Measurements from ENCODE around the gene TRAPPC10.

TRAPPC10 gene

GRCh38 chr21:43985690-43986251 lies 26.3 kb upstream of the TRAPPC10 start:
- H3K27ac ChIP-seq (ENCODE audit: low read depth, low read length) = no peak overlapping the region
- no peaks in the 10 kb centered on the region for H3K27me3 ChIP-seq (ENCODE audit: control insufficient read depth, insufficient read depth, low read length)
- H3K9ac ChIP-seq (ENCODE audit: low read length) = no peak overlapping the region
- H3K36me3 ChIP-seq (ENCODE audit: control insufficient read depth, insufficient read depth, low read length) = peaks cover 12% of the 10 kb centered on the region
- H3K4me3 ChIP-seq (ENCODE audit: low read length) = no peak overlapping the region
- no peaks in the 10 kb centered on the region for H3K4me1 ChIP-seq (ENCODE audit: control insufficient read depth, insufficient read depth, low read length)

GRCh38 chr21:43986544-43987451 lies 25.3 kb upstream of the TRAPPC10 start:
- no peak overlapping the region for H3K27ac ChIP-seq (ENCODE audit: low read depth, low read length)

GRCh38 chr21:43987509-43987908 lies 24.6 kb upstream of the TRAPPC10 start:
- no peaks in the 10 kb centered on the region for H3K4me1 ChIP-seq (ENCODE audit: control insufficient read depth, insufficient read depth, low read length)
- H3K27me3 ChIP-seq (ENCODE audit: control insufficient read depth, insufficient read depth, low read length) = no peaks in the 10 kb centered on the region
- no peak overlapping the region for H3K9ac ChIP-seq (ENCODE audit: low read length)
- no peak overlapping the region for H3K27ac ChIP-seq (ENCODE audit: low read depth, low read length)
- no peak overlapping the region for H3K4me3 ChIP-seq (ENCODE audit: low read length)
- no peaks in the 10 kb centered on the region for H3K36me3 ChIP-seq (ENCODE audit: control insufficient read depth, insufficient read depth, low read length)

More at GRCh38 chr21:43986544-43987451, 25.3 kb upstream of the TRAPPC10 start:
- Histone ChIP-seq H3K4me3 (ENCODE audit: low read length) (no peak overlapping the region), H3K9ac (ENCODE audit: low read length) (no peak overlapping the region), H3K36me3 (ENCODE audit: control insufficient read depth, insufficient read depth, low read length) (peaks cover 7% of the 10 kb centered on the region), H3K4me1 (ENCODE audit: control insufficient read depth, insufficient read depth, low read length) (no peaks in the 10 kb centered on the region), H3K27me3 (ENCODE audit: control insufficient read depth, insufficient read depth, low read length) (no peaks in the 10 kb centered on the region)

GRCh38 chr21:43988016-43988415 lies 24.1 kb upstream of the TRAPPC10 start:
- Histone ChIP-seq H3K27ac (ENCODE audit: low read depth, low read length) (no peak overlapping the region), H3K9ac (ENCODE audit: low read length) (no peak overlapping the region)

GRCh38 chr21:43988506-43989230 lies 23.4 kb upstream of the TRAPPC10 start:
- H3K36me3 ChIP-seq (ENCODE audit: control insufficient read depth, insufficient read depth, low read length) = no peaks in the 10 kb centered on the region
- no peaks in the 10 kb centered on the region for H3K4me1 ChIP-seq (ENCODE audit: control insufficient read depth, insufficient read depth, low read length)
- H3K27me3 ChIP-seq (ENCODE audit: control insufficient read depth, insufficient read depth, low read length) = no peaks in the 10 kb centered on the region
- H3K9ac ChIP-seq (ENCODE audit: low read length) = no peak overlapping the region
- H3K4me3 ChIP-seq (ENCODE audit: low read length) = no peak overlapping the region
- no peak overlapping the region for H3K27ac ChIP-seq (ENCODE audit: low read depth, low read length)

More at GRCh38 chr21:43988016-43988415, 24.1 kb upstream of the TRAPPC10 start:
- no peaks in the 10 kb centered on the region for H3K4me1 ChIP-seq (ENCODE audit: control insufficient read depth, insufficient read depth, low read length)
- no peaks in the 10 kb centered on the region for H3K27me3 ChIP-seq (ENCODE audit: control insufficient read depth, insufficient read depth, low read length)
- no peak overlapping the region for H3K4me3 ChIP-seq (ENCODE audit: low read length)
- no peaks in the 10 kb centered on the region for H3K36me3 ChIP-seq (ENCODE audit: control insufficient read depth, insufficient read depth, low read length)

GRCh38 chr21:43989401-43989800 lies 22.7 kb upstream of the TRAPPC10 start:
- Histone ChIP-seq H3K36me3 (ENCODE audit: control insufficient read depth, insufficient read depth, low read length) (no peaks in the 10 kb centered on the region), H3K27me3 (ENCODE audit: control insufficient read depth, insufficient read depth, low read length) (no peaks in the 10 kb centered on the region), H3K4me1 (ENCODE audit: control insufficient read depth, insufficient read depth, low read length) (no peaks in the 10 kb centered on the region), H3K4me3 (ENCODE audit: low read length) (no peak overlapping the region), H3K27ac (ENCODE audit: low read depth, low read length) (no peak overlapping the region), H3K9ac (ENCODE audit: low read length) (no peak overlapping the region)

- H3K4me1 ChIP-seq (ENCODE audit: control insufficient read depth, insufficient read depth, low read length) = no peaks in the 10 kb centered on the region
- no peak overlapping the region for H3K9ac ChIP-seq (ENCODE audit: low read length)
- H3K4me3 ChIP-seq (ENCODE audit: low read length) = no peak overlapping the region
- H3K27ac ChIP-seq (ENCODE audit: low read depth, low read length) = no peak overlapping the region
- no peaks in the 10 kb centered on the region for H3K36me3 ChIP-seq (ENCODE audit: control insufficient read depth, insufficient read depth, low read length)
- no peaks in the 10 kb centered on the region for H3K27me3 ChIP-seq (ENCODE audit: control insufficient read depth, insufficient read depth, low read length)
Measured at GRCh38 chr21:43991447-43991991, 20.6 kb upstream of the TRAPPC10 start.

GRCh38 chr21:43992121-43992520 lies 20.0 kb upstream of the TRAPPC10 start:
- Histone ChIP-seq H3K27me3 (ENCODE audit: control insufficient read depth, insufficient read depth, low read length) (no peaks in the 10 kb centered on the region), H3K4me1 (ENCODE audit: control insufficient read depth, insufficient read depth, low read length) (no peaks in the 10 kb centered on the region), H3K36me3 (ENCODE audit: control insufficient read depth, insufficient read depth, low read length) (no peaks in the 10 kb centered on the region), H3K27ac (ENCODE audit: low read depth, low read length) (no peak overlapping the region), H3K9ac (ENCODE audit: low read length) (no peak overlapping the region), H3K4me3 (ENCODE audit: low read length) (no peak overlapping the region)

GRCh38 chr21:43993420-43993934 lies 18.6 kb upstream of the TRAPPC10 start:
- no peaks in the 10 kb centered on the region for H3K27me3 ChIP-seq (ENCODE audit: control insufficient read depth, insufficient read depth, low read length)
- H3K27ac ChIP-seq (ENCODE audit: low read depth, low read length) = no peak overlapping the region
- no peak overlapping the region for H3K4me3 ChIP-seq (ENCODE audit: low read length)
- H3K9ac ChIP-seq (ENCODE audit: low read length) = no peak overlapping the region
- no peaks in the 10 kb centered on the region for H3K36me3 ChIP-seq (ENCODE audit: control insufficient read depth, insufficient read depth, low read length)
- H3K4me1 ChIP-seq (ENCODE audit: control insufficient read depth, insufficient read depth, low read length) = no peaks in the 10 kb centered on the region

GRCh38 chr21:43994085-43994484 lies 18.0 kb upstream of the TRAPPC10 start:
- no peak overlapping the region for H3K27ac ChIP-seq (ENCODE audit: low read depth, low read length)
- no peaks in the 10 kb centered on the region for H3K4me1 ChIP-seq (ENCODE audit: control insufficient read depth, insufficient read depth, low read length)
- H3K36me3 ChIP-seq (ENCODE audit: control insufficient read depth, insufficient read depth, low read length) = no peaks in the 10 kb centered on the region
- no peak overlapping the region for H3K4me3 ChIP-seq (ENCODE audit: low read length)
- H3K9ac ChIP-seq (ENCODE audit: low read length) = no peak overlapping the region
- H3K27me3 ChIP-seq (ENCODE audit: control insufficient read depth, insufficient read depth, low read length) = no peaks in the 10 kb centered on the region

GRCh38 chr21:43994646-43995045 lies 17.5 kb upstream of the TRAPPC10 start:
- no peaks in the 10 kb centered on the region for H3K27me3 ChIP-seq (ENCODE audit: control insufficient read depth, insufficient read depth, low read length)
- no peak overlapping the region for H3K27ac ChIP-seq (ENCODE audit: low read depth, low read length)
- H3K4me1 ChIP-seq (ENCODE audit: control insufficient read depth, insufficient read depth, low read length) = no peaks in the 10 kb centered on the region
- no peak overlapping the region for H3K4me3 ChIP-seq (ENCODE audit: low read length)
- no peaks in the 10 kb centered on the region for H3K36me3 ChIP-seq (ENCODE audit: control insufficient read depth, insufficient read depth, low read length)
- no peak overlapping the region for H3K9ac ChIP-seq (ENCODE audit: low read length)

GRCh38 chr21:43995521-43996105 lies 16.5 kb upstream of the TRAPPC10 start:
- Histone ChIP-seq H3K36me3 (ENCODE audit: control insufficient read depth, insufficient read depth, low read length) (no peaks in the 10 kb centered on the region), H3K4me1 (ENCODE audit: control insufficient read depth, insufficient read depth, low read length) (no peaks in the 10 kb centered on the region), H3K27ac (ENCODE audit: low read depth, low read length) (no peak overlapping the region), H3K27me3 (ENCODE audit: control insufficient read depth, insufficient read depth, low read length) (no peaks in the 10 kb centered on the region), H3K9ac (ENCODE audit: low read length) (no peak overlapping the region), H3K4me3 (ENCODE audit: low read length) (no peak overlapping the region)
